SHP77 treated with DMSO at 0.1 percent for 48 hours (cell line): Measurements from ENCODE around the gene ENTPD3.
A peak's percentile ranks its signal among the peaks of the same experiment; 100 is the strongest.
"Not testable (repeated sequence)": the region's sequence is repeated elsewhere in the genome, so short reads cannot be mapped to it uniquely, and the experiment has no call there.

Source experiments
- DNase-seq: peaks from one replicate; lab custom pipeline; 2025; lab: John Stamatoyannopoulos, UW

Gene ENTPD3

GRCh38 chr3:40462838-40463237 lies 75.9 kb downstream of the ENTPD3 start:
- DNase-seq: not testable (repeated sequence)

GRCh38 chr3:40463579-40463978 lies 76.6 kb downstream of the ENTPD3 start:
- DNase-seq: no peak

- DNase-seq: no peak
Observed at GRCh38 chr3:40464339-40465110, 77.5 kb downstream of the ENTPD3 start.

- DNase-seq: no peak
Observed at GRCh38 chr3:40465111-40465407, 78.1 kb downstream of the ENTPD3 start.

GRCh38 chr3:40465456-40465855 lies 78.5 kb downstream of the ENTPD3 start:
- DNase-seq: no peak

- no peak for DNase-seq
Observed at GRCh38 chr3:40468018-40468417, 81.0 kb downstream of the ENTPD3 start.

- DNase-seq: no peak
Observed at GRCh38 chr3:40470701-40471100, 83.7 kb downstream of the ENTPD3 start.

GRCh38 chr3:40476478-40477470 lies 89.8 kb downstream of the ENTPD3 start, which contains the start of gene ZNF619:
Gene ZNF619 (plus strand): TSS chr3:40477122. CDS start chr3:40477980, 858 bp downstream.
- DNase-seq: peak; percentile 50

- DNase-seq: no peak
Observed at GRCh38 chr3:40477666-40478065, 90.7 kb downstream of the ENTPD3 start.
